HG02623 (cell line): ENCODE data around the gene FN3KRP.

ENCODE experiments used
- ATAC-seq: cut with Tn5 transposase; IDR thresholded peaks from one replicate; pipeline ENCODE4 v1.9.1; 2021; ENCODE audit warnings: moderate library complexity; ENCODE audit not compliant: unreplicated experiment

Gene FN3KRP

GRCh38 chr17:82775001-82775823, 58.7 kb downstream of the FN3KRP start:
- ATAC-seq: no peak

DNA sequence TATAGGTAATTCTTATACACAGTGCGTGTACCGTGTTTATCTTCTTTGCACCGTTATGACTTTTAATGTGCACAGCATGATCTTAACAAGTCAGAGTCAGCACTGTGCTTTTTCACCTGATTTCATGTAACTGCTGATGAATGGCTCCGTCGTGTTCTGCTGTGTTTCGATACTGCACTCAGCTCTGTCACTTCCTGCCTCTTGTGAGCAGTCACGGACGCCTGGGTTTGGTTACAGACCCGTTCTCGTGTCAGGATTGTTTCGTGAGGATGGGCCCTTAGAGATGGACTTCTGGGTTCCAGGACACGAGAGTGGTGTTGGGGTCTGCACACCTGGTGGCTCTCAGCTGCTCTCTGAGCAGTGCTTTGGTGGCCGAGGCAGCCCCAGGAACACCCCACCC, 59.9 kb downstream of the FN3KRP start:
- ATAC-seq: no peak
